Activated B cell treated with CpG ODN at 0.5 μM for 24 hours (primary cell): ENCODE data around the gene C11orf52. TPM values are rescaled to one million over a fixed set of nuclear protein-coding genes. Genes with fewer than 3 reads are reported as not detected.

Experiments used
- ATAC-seq: fragments of 200-7000 bp; cut with Tn5 transposase; one replicate; pipeline ENCODE4 v1.10.0; 2021; ENCODE audit warnings: low read depth, mild to moderate bottlenecking, moderate library complexity
- CTCF ChIA-PET: fragments of 350-600 bp; sonication (Branson Sonifier 250); formaldehyde crosslinking; loops from one replicate; lab custom pipeline; 2021; ENCODE audit warnings: antibody characterized with exemption; lab: Charles Lee
- POLR2A ChIA-PET: fragments of 350-600 bp; sonication (Branson Sonifier 250); formaldehyde crosslinking; loops from one replicate; lab custom pipeline; 2021; ENCODE audit warnings: antibody characterized with exemption; lab: Charles Lee
- DNase-seq: peaks from one replicate; pipeline ENCODE4 v3.0.0; 2022
- H3K27ac Mint-ChIP-seq: one replicate; pipeline ENCODE4 v1.8.0; 2020; ENCODE audit warnings: mixed read lengths
- H3K27me3 Mint-ChIP-seq: one replicate; pipeline ENCODE4 v1.8.0; 2021; ENCODE audit warnings: mixed read lengths
- H3K36me3 Mint-ChIP-seq: one replicate; pipeline ENCODE4 v1.8.0; 2021; ENCODE audit warnings: low read depth, mixed read lengths
- H3K4me1 Mint-ChIP-seq: one replicate; pipeline ENCODE4 v1.8.0; 2021; ENCODE audit warnings: mixed read lengths
- H3K4me3 Mint-ChIP-seq: one replicate; pipeline ENCODE4 v1.8.0; 2020; ENCODE audit warnings: mild to moderate bottlenecking, mixed read lengths
- H3K9me3 Mint-ChIP-seq: one replicate; pipeline ENCODE4 v1.8.0; 2020; ENCODE audit warnings: mixed read lengths
- CTCF ChIP-seq: fragments of 200-600 bp; IDR thresholded peaks from one replicate; pipeline ENCODE4 v1.8.0; 2022; ENCODE audit warnings: antibody characterized with exemption, mild to moderate bottlenecking
- intact Hi-C: fragments of 100-400 bp; cut with micrococcal nuclease; formaldehyde crosslinking; loops from one replicate; pipeline ENCODE4 v1.15.1; 2024
- total RNA-seq: library from RNA; stranded (reverse); gene quantifications from 2 replicates; pipeline ENCODE4 v1.2.3, GENCODE V29; 2022

C11orf52 gene
- total RNA-seq, 1 donor from 2014 or later: not detected

- no peaks in the 10 kb centered on the region for H3K9me3 Mint-ChIP-seq
- no peaks in the 10 kb centered on the region for H3K4me1 Mint-ChIP-seq
- H3K36me3 Mint-ChIP-seq: no peaks in the 10 kb centered on the region
- H3K27ac Mint-ChIP-seq: no peak overlapping the region
- peaks cover 44% of the 10 kb centered on the region for H3K27me3 Mint-ChIP-seq
- ATAC-seq (no peak), DNase-seq (no peak)
- no peak for TF ChIP-seq CTCF
- ChIA-PET POLR2A (no interaction called here), CTCF (no interaction called here)
- intact Hi-C loops: no loop called here
- no peak overlapping the region for H3K4me3 Mint-ChIP-seq
These were observed 1.9 kb upstream of the C11orf52 start for GRCh38 chr11:111916768-111917167.

GRCh38 chr11:111917312-111917711 is 1.4 kb upstream of the C11orf52 start:
- intact Hi-C loops: no loop called here
- ChIA-PET CTCF (no interaction called here), POLR2A (no interaction called here)
- Mint-ChIP-seq H3K36me3 (no peaks in the 10 kb centered on the region), H3K4me3 (no peak overlapping the region), H3K27ac (no peak overlapping the region), H3K27me3 (peaks cover 39% of the 10 kb centered on the region), H3K4me1 (no peaks in the 10 kb centered on the region), H3K9me3 (no peaks in the 10 kb centered on the region)
- ATAC-seq: no peak
- no peak for DNase-seq
- TF ChIP-seq CTCF: no peak

- H3K4me1 Mint-ChIP-seq: no peaks in the 10 kb centered on the region
- H3K9me3 Mint-ChIP-seq: no peaks in the 10 kb centered on the region
- peaks cover 38% of the 10 kb centered on the region for H3K27me3 Mint-ChIP-seq
- no peak for TF ChIP-seq CTCF
- H3K36me3 Mint-ChIP-seq: no peaks in the 10 kb centered on the region
- no peak overlapping the region for H3K4me3 Mint-ChIP-seq
- ATAC-seq (no peak), DNase-seq (no peak)
- ChIA-PET CTCF (no interaction called here), POLR2A (no interaction called here)
- H3K27ac Mint-ChIP-seq: no peak overlapping the region
- intact Hi-C loops: no loop called here
These were observed 925 bp upstream of the C11orf52 start for GRCh38 chr11:111917788-111918187.

GRCh38 chr11:111920908-111921307 is 2.2 kb downstream of the C11orf52 start:
- ATAC-seq: no peak
- H3K27ac Mint-ChIP-seq: no peak overlapping the region
- TF ChIP-seq CTCF: no peak
- ChIA-PET CTCF (no interaction called here), POLR2A (interaction anchor here (0.7 kb wide), 1 partner anchor 38 kb away, joined by 5 read pairs; no protein-coding TSS in a partner anchor)
- no peak overlapping the region for H3K4me3 Mint-ChIP-seq
- intact Hi-C loops: loop anchor here (10.0 kb wide), 1 partner anchor 1394 kb away; the partner anchor contains the start of gene TTC12
- peaks cover 4% of the 10 kb centered on the region for H3K4me1 Mint-ChIP-seq
- H3K36me3 Mint-ChIP-seq: no peaks in the 10 kb centered on the region
- H3K27me3 Mint-ChIP-seq: peaks cover 17% of the 10 kb centered on the region
- H3K9me3 Mint-ChIP-seq: no peaks in the 10 kb centered on the region
- DNase-seq: no peak

GRCh38 chr11:111921541-111922230 is 3.0 kb downstream of the C11orf52 start:
- DNase-seq (no peak), ATAC-seq (no peak)
- intact Hi-C loops: loop anchor here (10.0 kb wide), 1 partner anchor 1393 kb away; the partner anchor contains the start of gene TTC12
- Mint-ChIP-seq H3K36me3 (no peaks in the 10 kb centered on the region), H3K9me3 (no peaks in the 10 kb centered on the region), H3K27ac (no peak overlapping the region), H3K27me3 (peaks cover 11% of the 10 kb centered on the region), H3K4me1 (peaks cover 11% of the 10 kb centered on the region), H3K4me3 (no peak overlapping the region)
- ChIA-PET CTCF (no interaction called here), POLR2A (no interaction called here)
- no peak for TF ChIP-seq CTCF
